ENCODE measurements around the gene NEU3.

- TF ChIP-seq POLR2AphosphoS5 (IDR thresholded peaks at IDR 0.05; ENCODE audit: low read depth, low read length) (no peak), EZH2phosphoT487 (IDR thresholded peaks at IDR 0.05; ENCODE audit: borderline replicate concordance) (no peak), CTCF (IDR thresholded peaks at IDR 0.05 in 2 of 3, conservative IDR thresholded peaks at IDR 0.05 in 1 of 3; ENCODE audit: borderline replicate concordance in 1 of 3, insufficient read depth in 1 of 3, low read depth in 2 of 3, low read length in 2 of 3) (no peak), POLR2A (IDR thresholded peaks at IDR 0.05; ENCODE audit: borderline replicate concordance, extremely low read depth, insufficient read depth, insufficient read length) (no peak), EZH2 (IDR thresholded peaks at IDR 0.05) (no peak), ZFX (IDR thresholded peaks at IDR 0.05) (no peak)
- TF ChIP-seq, protein P1, sequence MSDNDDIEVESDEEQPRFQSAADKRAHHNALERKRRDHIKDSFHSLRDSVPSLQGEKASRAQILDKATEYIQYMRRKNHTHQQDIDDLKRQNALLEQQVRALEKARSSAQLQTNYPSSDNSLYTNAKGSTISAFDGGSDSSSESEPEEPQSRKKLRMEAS (IDR thresholded peaks at IDR 0.05) = no peak
Measured at GRCh38 chr11:75056814-75057213, 68.1 kb downstream of the NEU3 start.
